Measurements from ENCODE around the gene NDUFS4. TPM values are rescaled to one million over a fixed set of nuclear protein-coding genes. Genes with fewer than 3 reads are reported as not detected.

Gene NDUFS4
- polyA plus RNA-seq, 1 donor from 2014 or later, result 275 TPM

DNA sequence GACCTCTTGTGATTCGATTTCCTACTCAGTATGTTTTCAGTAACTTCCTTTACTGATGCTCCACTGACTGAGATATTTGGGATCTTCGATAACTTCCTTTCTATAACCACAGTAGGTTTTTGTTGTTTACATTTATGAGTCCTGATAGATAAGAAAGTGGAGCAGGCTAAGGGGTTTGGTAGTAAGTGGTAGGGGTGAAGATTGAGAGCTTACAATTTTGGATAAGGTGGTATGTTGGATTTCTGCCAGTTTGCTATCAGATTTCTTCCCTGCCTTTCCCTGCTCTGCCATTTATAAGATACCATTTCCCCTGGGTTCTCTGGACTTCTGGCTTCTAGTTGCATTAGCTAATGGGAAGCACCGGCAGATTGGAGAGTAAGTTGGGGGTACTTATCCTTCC, 7.9 kb upstream of the NDUFS4 start:
- no peak overlapping the region for H3K4me3 ChIP-seq (ENCODE audit: low read length)
- no peaks in the 10 kb centered on the region for H3K36me3 ChIP-seq (ENCODE audit: insufficient read depth, low read length)
- no peak for TF ChIP-seq EP300 (conservative IDR thresholded peaks at IDR 0.05; ENCODE audit: poor library complexity, severe bottlenecking)
- TF ChIP-seq EZH2 (IDR thresholded peaks at IDR 0.05; ENCODE audit: borderline replicate concordance, insufficient read depth, low read length, poor library complexity, severe bottlenecking), result no peak
- TF ChIP-seq POLR2AphosphoS5 (IDR thresholded peaks at IDR 0.05), result no peak
- TF ChIP-seq TAF1 (IDR thresholded peaks at IDR 0.05; ENCODE audit: low read depth), result no peak
- TF ChIP-seq SMC3 (conservative IDR thresholded peaks at IDR 0.05; ENCODE audit: poor library complexity), result no peak
- TF ChIP-seq MXI1 (conservative IDR thresholded peaks at IDR 0.05; ENCODE audit: poor library complexity, severe bottlenecking), result no peak
- TF ChIP-seq, protein P1, sequence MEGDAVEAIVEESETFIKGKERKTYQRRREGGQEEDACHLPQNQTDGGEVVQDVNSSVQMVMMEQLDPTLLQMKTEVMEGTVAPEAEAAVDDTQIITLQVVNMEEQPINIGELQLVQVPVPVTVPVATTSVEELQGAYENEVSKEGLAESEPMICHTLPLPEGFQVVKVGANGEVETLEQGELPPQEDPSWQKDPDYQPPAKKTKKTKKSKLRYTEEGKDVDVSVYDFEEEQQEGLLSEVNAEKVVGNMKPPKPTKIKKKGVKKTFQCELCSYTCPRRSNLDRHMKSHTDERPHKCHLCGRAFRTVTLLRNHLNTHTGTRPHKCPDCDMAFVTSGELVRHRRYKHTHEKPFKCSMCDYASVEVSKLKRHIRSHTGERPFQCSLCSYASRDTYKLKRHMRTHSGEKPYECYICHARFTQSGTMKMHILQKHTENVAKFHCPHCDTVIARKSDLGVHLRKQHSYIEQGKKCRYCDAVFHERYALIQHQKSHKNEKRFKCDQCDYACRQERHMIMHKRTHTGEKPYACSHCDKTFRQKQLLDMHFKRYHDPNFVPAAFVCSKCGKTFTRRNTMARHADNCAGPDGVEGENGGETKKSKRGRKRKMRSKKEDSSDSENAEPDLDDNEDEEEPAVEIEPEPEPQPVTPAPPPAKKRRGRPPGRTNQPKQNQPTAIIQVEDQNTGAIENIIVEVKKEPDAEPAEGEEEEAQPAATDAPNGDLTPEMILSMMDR (IDR thresholded peaks at IDR 0.05; ENCODE audit: poor library complexity, severe bottlenecking), result no peak
- no peak for TF ChIP-seq RAD21 (conservative IDR thresholded peaks at IDR 0.05)
- TF ChIP-seq, protein P2, sequence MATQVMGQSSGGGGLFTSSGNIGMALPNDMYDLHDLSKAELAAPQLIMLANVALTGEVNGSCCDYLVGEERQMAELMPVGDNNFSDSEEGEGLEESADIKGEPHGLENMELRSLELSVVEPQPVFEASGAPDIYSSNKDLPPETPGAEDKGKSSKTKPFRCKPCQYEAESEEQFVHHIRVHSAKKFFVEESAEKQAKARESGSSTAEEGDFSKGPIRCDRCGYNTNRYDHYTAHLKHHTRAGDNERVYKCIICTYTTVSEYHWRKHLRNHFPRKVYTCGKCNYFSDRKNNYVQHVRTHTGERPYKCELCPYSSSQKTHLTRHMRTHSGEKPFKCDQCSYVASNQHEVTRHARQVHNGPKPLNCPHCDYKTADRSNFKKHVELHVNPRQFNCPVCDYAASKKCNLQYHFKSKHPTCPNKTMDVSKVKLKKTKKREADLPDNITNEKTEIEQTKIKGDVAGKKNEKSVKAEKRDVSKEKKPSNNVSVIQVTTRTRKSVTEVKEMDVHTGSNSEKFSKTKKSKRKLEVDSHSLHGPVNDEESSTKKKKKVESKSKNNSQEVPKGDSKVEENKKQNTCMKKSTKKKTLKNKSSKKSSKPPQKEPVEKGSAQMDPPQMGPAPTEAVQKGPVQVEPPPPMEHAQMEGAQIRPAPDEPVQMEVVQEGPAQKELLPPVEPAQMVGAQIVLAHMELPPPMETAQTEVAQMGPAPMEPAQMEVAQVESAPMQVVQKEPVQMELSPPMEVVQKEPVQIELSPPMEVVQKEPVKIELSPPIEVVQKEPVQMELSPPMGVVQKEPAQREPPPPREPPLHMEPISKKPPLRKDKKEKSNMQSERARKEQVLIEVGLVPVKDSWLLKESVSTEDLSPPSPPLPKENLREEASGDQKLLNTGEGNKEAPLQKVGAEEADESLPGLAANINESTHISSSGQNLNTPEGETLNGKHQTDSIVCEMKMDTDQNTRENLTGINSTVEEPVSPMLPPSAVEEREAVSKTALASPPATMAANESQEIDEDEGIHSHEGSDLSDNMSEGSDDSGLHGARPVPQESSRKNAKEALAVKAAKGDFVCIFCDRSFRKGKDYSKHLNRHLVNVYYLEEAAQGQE (IDR thresholded peaks at IDR 0.05; ENCODE audit: borderline replicate concordance), result no peak
- no peaks in the 10 kb centered on the region for H3K9me3 ChIP-seq (ENCODE audit: low read length)
- H3K27me3 ChIP-seq (ENCODE audit: insufficient read depth, low read depth, low read length), result no peaks in the 10 kb centered on the region
- H2AFZ ChIP-seq (ENCODE audit: low read depth, low read length), result no peak overlapping the region
- no peaks in the 10 kb centered on the region for H3K9me2 ChIP-seq (ENCODE audit: insufficient read depth, low read length)
- H3F3A ChIP-seq (ENCODE audit: insufficient read depth, low read length, poor library complexity, severe bottlenecking), result no peaks in the 10 kb centered on the region
- no peaks in the 10 kb centered on the region for H3K79me2 ChIP-seq (replicated peaks; ENCODE audit: insufficient read depth, low read length)
- no peak overlapping the region for H3K9ac ChIP-seq (ENCODE audit: low read length)
- no peak overlapping the region for H3K4me2 ChIP-seq (ENCODE audit: low read length)
- H3K27ac ChIP-seq (ENCODE audit: low read length), result no peak overlapping the region
- no peaks in the 10 kb centered on the region for H4K20me1 ChIP-seq (ENCODE audit: insufficient read depth)

DNA sequence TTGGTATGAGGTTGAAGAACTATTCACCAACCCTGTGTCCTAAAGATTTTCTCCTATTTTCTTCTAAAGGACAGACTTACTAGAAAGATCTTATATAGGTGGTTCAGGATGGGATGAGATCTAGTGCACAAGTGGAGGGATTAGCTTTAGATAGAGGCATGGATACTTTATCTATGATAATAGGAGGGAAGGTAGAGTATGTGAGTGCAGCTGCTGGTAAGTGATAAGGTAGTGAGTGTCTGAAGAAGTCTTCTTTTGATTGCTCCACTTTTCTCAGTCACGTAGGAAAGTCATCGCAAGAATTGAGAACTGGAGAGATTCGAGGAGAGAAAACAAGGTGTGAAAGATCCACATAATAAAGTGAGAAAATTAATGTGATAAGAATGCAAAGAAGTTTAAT, 6.0 kb upstream of the NDUFS4 start:
- Histone ChIP-seq H3K4me3 (ENCODE audit: low read length) (no peak overlapping the region), H3K9me3 (ENCODE audit: low read length) (no peaks in the 10 kb centered on the region), H3K27ac (ENCODE audit: low read length) (no peak overlapping the region), H3K9ac (ENCODE audit: low read length) (no peak overlapping the region), H3K79me2 (replicated peaks; ENCODE audit: insufficient read depth, low read length) (no peaks in the 10 kb centered on the region), H3K9me2 (ENCODE audit: insufficient read depth, low read length) (no peaks in the 10 kb centered on the region), H2AFZ (ENCODE audit: low read depth, low read length) (no peak overlapping the region), H3F3A (ENCODE audit: insufficient read depth, low read length, poor library complexity, severe bottlenecking) (no peaks in the 10 kb centered on the region), H4K20me1 (ENCODE audit: insufficient read depth) (no peaks in the 10 kb centered on the region), H3K36me3 (ENCODE audit: insufficient read depth, low read length) (no peaks in the 10 kb centered on the region), H3K27me3 (ENCODE audit: insufficient read depth, low read depth, low read length) (no peaks in the 10 kb centered on the region), H3K4me2 (ENCODE audit: low read length) (no peak overlapping the region)
- TF ChIP-seq EP300 (conservative IDR thresholded peaks at IDR 0.05; ENCODE audit: poor library complexity, severe bottlenecking) (no peak), MXI1 (conservative IDR thresholded peaks at IDR 0.05; ENCODE audit: poor library complexity, severe bottlenecking) (no peak), EZH2 (IDR thresholded peaks at IDR 0.05; ENCODE audit: borderline replicate concordance, insufficient read depth, low read length, poor library complexity, severe bottlenecking) (no peak), TAF1 (IDR thresholded peaks at IDR 0.05; ENCODE audit: low read depth) (no peak)
- TF ChIP-seq, protein P2 (IDR thresholded peaks at IDR 0.05; ENCODE audit: borderline replicate concordance), result no peak
- TF ChIP-seq, protein P1 (IDR thresholded peaks at IDR 0.05; ENCODE audit: poor library complexity, severe bottlenecking), result no peak

Data from neural cell (in vitro differentiated cells).